K562 (cell line): Measurements from ENCODE around the gene FAM20C. TPM values are rescaled to one million over a fixed set of nuclear protein-coding genes. Genes with fewer than 3 reads are reported as not detected.

Source experiments
- ATAC-seq: fragments of 200-7000 bp; cut with Tn5 transposase; 3 replicates; pipeline ENCODE4 v1.9.1; 2020; ENCODE audit warnings: moderate library complexity
- BruUV-seq: library from RNA; stranded (reverse); fragments of 400-500 nt; replicated peaks from 2 replicates; lab custom pipeline; 2021; lab: Mats Ljungman, UMichigan
- CTCF ChIA-PET: fragments of 300-600 bp; formaldehyde crosslinking; extraction: SDS; loops from one replicate; lab custom pipeline; 2021; ENCODE audit warnings: low intra/inter-chr PET ratio; lab: Yijun Ruan, JAX
- POLR2A ChIA-PET: fragments of 300-600, 350-650 bp; sonication (Branson Sonifier 250); formaldehyde crosslinking; extraction: SDS; loops from one replicate; lab custom pipeline; 2021; ENCODE audit warnings: antibody characterized with exemption, inconsistent platforms; lab: Yijun Ruan, JAX
- DNase-seq, 4 experiments: peaks; one replicate each; pipeline versions ENCODE4 v3.0.0 to v3.0.0-alpha.2; 2011 to 2018; ENCODE audit warnings: low spot score in 3 of 4, mixed read lengths in 3 of 4; ENCODE audit errors: extremely low read depth in 1 of 4
- FAIRE-seq: peaks from 2 replicates; lab custom pipeline; 2011; peaks lifted over from hg19 to GRCh38; lab: Jason Lieb, UNC
- H2AFZ ChIP-seq: 2 replicates; pipeline ENCODE4 v1.6.0; 2011; ENCODE audit warnings: low read depth, low read length, control low read depth, inconsistent platforms
- H3K27ac ChIP-seq: fragments of 200-600 bp; 3 replicates; pipeline ENCODE4 v1.8.0; 2011; ENCODE audit warnings: low read depth, mild to moderate bottlenecking, control low read depth, inconsistent platforms, low read length, moderate library complexity, mixed read lengths; ENCODE audit errors: extremely low read depth
- H3K27me3 ChIP-seq, 2 experiments: fragments of 300-600 bp in 1 of 2; 2 replicates in 1 of 2; 3 replicates in 1 of 2; pipeline versions ENCODE4 v1.6.0 to v1.8.0; 2011; ENCODE audit warnings: inconsistent platforms in 2 of 2, low read length in 2 of 2, mild to moderate bottlenecking in 1 of 2, mixed read lengths in 1 of 2, moderate library complexity in 1 of 2; ENCODE audit not compliant: control insufficient read depth in 2 of 2, insufficient read depth in 2 of 2
- H3K36me3 ChIP-seq: fragments of 300-600 bp; 3 replicates; pipeline ENCODE4 v1.8.0; 2011; ENCODE audit warnings: mild to moderate bottlenecking, low read length, inconsistent platforms; ENCODE audit not compliant: control insufficient read depth, insufficient read depth
- H3K4me1 ChIP-seq, 2 experiments: fragments of 200-600 bp in 1 of 2; replicated peaks in 1 of 2; 2 replicates in 1 of 2; 3 replicates in 1 of 2; pipeline versions ENCODE4 v1.5.1 to v1.8.0; 2011; ENCODE audit warnings: inconsistent platforms in 2 of 2, low read length in 2 of 2, mild to moderate bottlenecking in 1 of 2, mixed read lengths in 1 of 2, moderate library complexity in 1 of 2; ENCODE audit not compliant: control insufficient read depth in 2 of 2, insufficient read depth in 2 of 2
- H3K4me2 ChIP-seq: 2 replicates; pipeline ENCODE4 v1.6.1; 2011; ENCODE audit warnings: low read length, control low read depth, inconsistent platforms, mixed read lengths; ENCODE audit not compliant: insufficient read depth
- H3K4me3 ChIP-seq: fragments of 200-600 bp; sonication (generic), shearing (Covaris generic); 2 replicates; pipeline ENCODE4 v1.5.1; 2016; ENCODE audit warnings: control low read depth, inconsistent platforms
- H3K79me2 ChIP-seq: fragments of 200-600 bp; 3 replicates; pipeline ENCODE4 v1.8.0; 2011; ENCODE audit warnings: low read length, inconsistent platforms; ENCODE audit not compliant: control insufficient read depth, insufficient read depth
- H3K9ac ChIP-seq, 2 experiments: 2 replicates each; pipeline versions ENCODE4 v1.6.0 to v1.6.1; 2011; ENCODE audit warnings: low read depth in 2 of 2, low read length in 2 of 2, control low read depth in 1 of 2, inconsistent platforms in 1 of 2, mild to moderate bottlenecking in 1 of 2, mixed read lengths in 1 of 2; ENCODE audit not compliant: insufficient read depth in 1 of 2
- H3K9me1 ChIP-seq: one replicate; pipeline ENCODE4 v1.6.0; 2011; ENCODE audit warnings: inconsistent platforms, mild to moderate bottlenecking, low read length, moderate library complexity; ENCODE audit not compliant: control insufficient read depth, insufficient read depth
- H3K9me3 ChIP-seq: replicated peaks from 2 replicates; pipeline ENCODE4 v1.5.1; 2011; ENCODE audit warnings: low read depth, low read length, inconsistent platforms; ENCODE audit not compliant: control insufficient read depth, insufficient read depth
- H4K20me1 ChIP-seq: replicated peaks from 2 replicates; pipeline ENCODE4 v1.6.1; 2011; ENCODE audit warnings: low read length, inconsistent platforms, mixed read lengths; ENCODE audit not compliant: control insufficient read depth, insufficient read depth
- HMBOX1 ChIP-seq: sonication (generic); IDR thresholded peaks from 2 replicates; pipeline ENCODE4 v1.6.1; 2016
- NCOA6 ChIP-seq: fragments of 450-650 bp; IDR thresholded peaks from 2 replicates; pipeline ENCODE4 v1.6.1; 2017; ENCODE audit warnings: mild to moderate bottlenecking
- TARDBP ChIP-seq: fragments of 450-650 bp; IDR thresholded peaks from 2 replicates; pipeline ENCODE4 v1.6.1; 2016
- whole genome bisulfite sequencing: fragments of 100-300 bp; shearing (Covaris generic); methylation state at CpG from one replicate; pipeline ENCODE4 v1.1.6; 2016; ENCODE audit warnings: low coverage, mixed read lengths; ENCODE audit not compliant: insufficient coverage; ENCODE audit errors: missing lambda C conversion rate; 5-methylcytosine and 5-hydroxymethylcytosine counted together
- in situ Hi-C: fragments of 300-500 bp; cut with MboI; formaldehyde crosslinking; loops from 4 replicates; pipeline ENCODE4 v1.15.0; 2018; ENCODE audit warnings: inconsistent platforms, mixed read lengths
- intact Hi-C: fragments of 100-400 bp; cut with micrococcal nuclease; formaldehyde crosslinking; loops from 2 replicates; pipeline ENCODE4 v1.14.2; 2022
- polyA plus RNA-seq, 8 experiments: library from polyadenylated mRNA; depleted of rRNA in 4 of 8; stranded (reverse) in 5 of 8; unstranded in 3 of 8; fragments of >200 nt; fragmentation: Nextera tagmentation in 2 of 8; fragmentation: Illumina TruSeq in 1 of 8; extraction: Ambion mirVana in 2 of 8; extraction: Trizol in 1 of 8; gene quantifications; 2 replicates each; pipeline versions ENCODE4 v1.2.1 to v1.2.3, GENCODE V29; 2011 to 2014; ENCODE audit warnings: inconsistent platforms in 1 of 8, missing spikeins in 1 of 8
- total RNA-seq, 7 experiments: library from RNA; depleted of rRNA in 6 of 7; stranded (reverse); fragments of >200 nt in 6 of 7; fragmentation: Illumina TruSeq in 2 of 7; extraction: Trizol in 2 of 7; gene quantifications; 2 replicates each; pipeline versions ENCODE4 v1.2.1 to v1.2.3, GENCODE V29; 2011 to 2021; ENCODE audit warnings: low replicate concordance in 1 of 7

FAM20C gene
- total and polyA plus RNA-seq, 9 of the 15 experiments (the other 6 are each of a cell fraction or from before 2014, with no cell fraction given), result 0.09 TPM; not detected in 8

- H3K4me2 ChIP-seq, result no peak overlapping the region
- no peak overlapping the region for H2AFZ ChIP-seq
- in situ Hi-C loops (no loop called here), intact Hi-C loops (no loop called here)
- H3K27me3 ChIP-seq, result peaks cover 78 to 92% of the 10 kb centered on the region in 2 experiments
- FAIRE-seq (no peak), DNase-seq (no peak), ATAC-seq (no peak)
- peaks cover 27% of the 10 kb centered on the region; the same call in 1 of the 2 replicates for H4K20me1 ChIP-seq
- TF ChIP-seq HMBOX1 (0 out of 2 replicates have a peak, but pooled peaks have one; percentile 23), NCOA6 (no peak), TARDBP (no peak)
- no peak overlapping the region for H3K9ac ChIP-seq
- no peak overlapping the region for H3K27ac ChIP-seq
- no peaks in the 10 kb centered on the region for H3K9me3 ChIP-seq
- no peaks in the 10 kb centered on the region for H3K79me2 ChIP-seq
- WGBS, result 0% methylated on average over 9 of the region's 10 CpGs
- CTCF ChIA-PET, result no interaction called here
- no peak overlapping the region for H3K4me3 ChIP-seq
- BruUV-seq, result no TSS peak
- no peaks in the 10 kb centered on the region for H3K36me3 ChIP-seq
- H3K4me1 ChIP-seq, result peaks cover 0 to 11% of the 10 kb centered on the region in 2 experiments; a peak in 1 of 5 replicates
- peaks cover 6% of the 10 kb centered on the region for H3K9me1 ChIP-seq
- POLR2A ChIA-PET, result interaction anchor here (0.7 to 1.5 kb wide), 2 partner anchors 10 to 1734 kb away, joined by 3 to 4 read pairs; no protein-coding TSS in a partner anchor
Measured at GRCh38 chr7:165661-166337, 26.6 kb upstream of the FAM20C start.
